Globus pallidus (tissue), 1 donor: ENCODE results near the gene MOGAT3.

ENCODE experiments used
- DNase-seq: peaks from one replicate; pipeline ENCODE4 v3.0.0-alpha.2; 2015; ENCODE audit warnings: low spot score

The MOGAT3 gene

DNA sequence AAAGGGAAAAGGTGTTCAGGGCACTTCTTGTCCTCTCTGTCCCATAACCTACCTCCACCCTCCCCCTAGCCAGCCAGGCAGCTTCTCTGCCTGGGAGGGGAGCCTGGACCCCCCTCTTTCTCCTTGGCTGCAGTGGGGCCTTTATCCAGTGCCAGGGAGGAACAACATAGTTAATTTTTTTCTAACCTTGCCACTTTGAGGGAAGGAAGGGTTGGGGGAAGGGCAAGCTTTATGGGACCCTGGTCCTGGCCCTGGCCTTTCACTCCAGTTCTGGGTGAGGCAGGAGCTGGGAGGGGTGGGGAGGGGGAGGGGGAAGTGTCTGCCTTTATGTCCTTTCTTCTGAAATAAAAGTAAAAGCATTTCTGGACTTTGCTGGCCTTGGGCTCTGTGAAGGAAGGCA, 39.9 kb downstream of the MOGAT3 start:
- no peak for DNase-seq

- DNase-seq = no peak
These were observed 40.9 kb downstream of the MOGAT3 start for GRCh38 chr7:101159696-101160674.

DNA sequence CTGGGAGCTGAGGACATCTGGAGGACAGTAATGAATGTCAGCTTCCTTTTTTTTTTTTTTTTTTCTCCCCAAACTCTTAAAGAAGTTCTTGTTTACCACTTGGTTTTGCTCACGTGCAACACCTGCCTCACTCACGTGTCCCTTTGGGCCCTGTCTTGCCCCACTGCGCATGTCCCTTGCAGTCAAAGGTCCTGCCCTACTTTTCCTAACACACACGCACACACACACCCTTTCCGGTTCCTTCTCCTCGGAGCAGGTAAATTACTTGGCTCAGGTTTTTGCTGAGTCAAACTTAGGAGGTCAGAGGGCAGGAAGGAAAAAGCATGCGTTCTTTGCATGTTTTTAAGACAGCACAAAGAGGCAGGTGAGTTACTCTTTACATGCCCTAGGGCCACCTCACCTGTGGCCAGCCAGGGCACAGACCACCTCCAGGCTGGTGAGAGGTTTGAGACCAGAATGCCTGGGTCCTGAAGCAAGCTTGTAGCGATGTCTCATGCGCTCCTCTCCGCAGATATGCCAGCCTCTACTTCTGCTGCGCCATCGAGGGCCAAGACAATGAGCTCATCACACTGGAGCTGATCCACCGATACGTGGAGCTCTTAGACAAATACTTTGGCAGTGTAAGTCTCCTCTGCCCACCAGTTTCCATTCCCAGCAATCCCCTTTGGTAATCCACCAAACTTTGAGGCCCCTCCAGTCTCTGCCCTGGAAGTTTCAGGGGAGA, 43.8 kb downstream of the MOGAT3 start:
- no peak for DNase-seq

GRCh38 chr7:101156277-101156676, 44.6 kb downstream of the MOGAT3 start:
- DNase-seq = no peak

- no peak for DNase-seq
These were observed 45.5 kb downstream of the MOGAT3 start for GRCh38 chr7:101155303-101155702.

DNA sequence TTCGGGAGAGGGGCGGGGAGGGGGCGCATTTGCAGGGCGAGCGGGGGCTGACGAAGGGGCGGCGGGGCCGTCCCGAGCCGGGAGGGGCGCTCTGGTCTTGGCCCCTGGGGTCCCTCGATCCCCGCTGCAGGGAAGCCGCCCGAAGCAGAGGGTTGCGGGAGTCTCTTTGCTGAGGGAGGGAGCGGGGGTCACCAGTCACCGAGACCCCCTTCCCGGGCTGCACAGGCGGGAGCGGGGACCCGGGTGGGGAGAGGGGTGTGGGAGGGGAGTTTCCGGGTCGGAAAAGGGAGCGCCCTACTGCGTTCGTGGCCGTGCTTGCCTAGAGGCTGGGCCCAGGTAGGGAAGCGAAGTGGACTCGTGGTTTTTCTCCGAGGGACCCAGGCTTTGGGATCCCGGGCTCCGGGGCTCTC, 46.1 kb downstream of the MOGAT3 start:
- no peak for DNase-seq

DNA sequence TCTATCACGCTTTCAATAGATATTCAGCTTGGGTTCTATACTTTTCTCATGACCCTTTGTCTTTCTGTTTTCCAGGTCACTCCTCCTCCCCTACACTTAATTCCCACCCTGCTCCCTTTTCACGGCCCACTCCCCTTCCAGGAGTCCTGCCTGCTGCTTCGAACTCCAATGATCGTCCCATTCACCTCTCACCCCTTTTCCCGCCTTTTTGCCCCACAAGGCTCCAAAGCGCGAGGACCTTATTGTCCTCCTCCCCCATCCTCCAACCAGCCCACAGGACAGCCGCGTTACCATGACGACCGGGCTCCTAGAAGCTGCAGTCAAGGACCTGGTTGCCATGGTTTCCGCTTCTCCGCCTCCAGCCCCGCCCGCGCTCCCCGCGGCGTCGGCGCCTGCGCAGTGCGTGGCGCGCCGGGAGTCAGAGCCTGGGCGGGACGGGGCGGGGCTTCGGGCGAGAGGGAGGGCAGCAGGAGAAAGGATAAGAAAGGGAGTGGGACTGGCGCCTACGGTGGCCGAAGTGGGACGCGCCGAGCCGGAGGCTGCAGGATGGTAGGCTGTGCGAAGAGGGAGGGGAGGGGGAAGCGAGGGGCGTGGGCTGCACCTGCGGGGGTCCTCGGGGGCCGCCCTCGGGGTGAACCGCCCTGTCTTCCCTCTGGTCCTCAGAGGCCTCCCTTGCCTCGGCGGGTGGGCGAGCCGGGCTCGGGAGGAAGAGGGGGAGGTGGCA, 46.7 kb downstream of the MOGAT3 start, which contains the start of gene AP1S1:
Gene AP1S1 (plus strand): TSS at position 508 of the 724 bp plus-strand sequence. CDS start 39 bp downstream, at position 547.
- DNase-seq = peak; percentile 88

DNA sequence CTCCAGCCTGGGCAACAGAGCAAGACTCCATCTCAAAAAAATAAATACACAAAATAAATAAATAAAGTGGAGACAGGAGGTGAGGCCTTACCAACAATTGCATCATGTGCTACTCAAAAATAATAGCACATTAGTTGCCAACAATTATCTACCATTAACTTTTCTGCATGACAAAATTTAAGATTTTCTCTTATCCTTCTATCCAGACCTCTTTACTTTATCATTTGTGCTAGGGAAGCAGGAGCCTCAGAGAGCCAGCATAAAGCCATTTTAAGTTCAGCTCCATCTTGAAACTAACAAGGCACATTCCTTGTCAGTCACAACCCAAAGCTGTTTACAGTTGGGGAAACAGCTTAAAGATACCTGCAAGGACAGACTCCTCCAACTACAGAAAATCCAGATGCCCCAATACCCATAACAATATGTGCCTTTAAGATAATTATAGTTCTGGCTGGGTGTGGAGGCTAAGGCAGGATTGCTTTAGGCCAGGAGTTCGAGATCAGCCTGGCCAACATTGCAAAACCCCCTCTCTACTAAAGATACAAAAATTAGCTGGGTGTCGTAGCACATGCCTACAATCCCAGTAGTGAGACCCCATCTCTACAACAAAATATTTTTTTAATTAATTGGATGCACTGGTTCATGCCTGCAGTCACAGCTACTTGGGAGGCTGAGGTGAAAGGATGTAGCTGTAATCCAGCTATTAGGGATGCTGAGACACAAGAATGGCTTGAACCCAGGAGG, 48.8 kb downstream of the MOGAT3 start:
- DNase-seq = no peak
